Measurements from ENCODE around the gene CBL. TPM values are rescaled to one million over a fixed set of nuclear protein-coding genes. Genes with fewer than 3 reads are reported as not detected.
A peak's percentile ranks its signal among the peaks of the same experiment; 100 is the strongest.

CBL gene
- total and polyA plus RNA-seq, 10 of the 15 experiments (the other 5 are each of a cell fraction or from before 2014, with no cell fraction given) = 3.9 to 27.1 (median 9.5) TPM

GRCh38 chr11:119195680-119196079 is 10.5 kb upstream of the CBL start (continued):
- TF ChIP-seq ZBTB4 (CRISPR knock-in tag; IDR thresholded peaks at IDR 0.05) (no peak), SP1 (IDR thresholded peaks at IDR 0.05; ENCODE audit: low read depth, low read length) (peak; percentile 61), BCL11A (IDR thresholded peaks at IDR 0.05; ENCODE audit: low read depth, low read length) (no peak), NR2C2 (IDR thresholded peaks at IDR 0.05; ENCODE audit: borderline replicate concordance, control insufficient read depth, insufficient read length, low read depth) (no peak), PKNOX1 (IDR thresholded peaks at IDR 0.05) (peak; percentile 95), SPI1 (IDR thresholded peaks at IDR 0.05; ENCODE audit: borderline replicate concordance, insufficient read depth, low read depth, low read length) (no peak), SRF (IDR thresholded peaks at IDR 0.05; ENCODE audit: low read depth in 2 of 2, low read length in 2 of 2) (no peak), CHD1 (IDR thresholded peaks at IDR 0.05; ENCODE audit: low read depth, low read length) (no peak), CBX3 (IDR thresholded peaks at IDR 0.05; ENCODE audit: borderline replicate concordance, low read depth) (no peak), CBX5 (IDR thresholded peaks at IDR 0.05; ENCODE audit: low read depth) (no peak), PAX5 (IDR thresholded peaks at IDR 0.05; ENCODE audit: borderline replicate concordance, low read depth, low read length) (no peak), NFYB (IDR thresholded peaks at IDR 0.05; ENCODE audit: insufficient read depth, low read depth, low read length) (0 out of 2 replicates have a peak, but pooled peaks have one; percentile 42), RBBP5 (conservative IDR thresholded peaks at IDR 0.05) (no peak), TCF7 (IDR thresholded peaks at IDR 0.05; ENCODE audit: borderline replicate concordance) (no peak), MTA3 (IDR thresholded peaks at IDR 0.05; ENCODE audit: borderline replicate concordance, low read length) (no peak), LARP7 (IDR thresholded peaks at IDR 0.05) (no peak), CHD2 (IDR thresholded peaks at IDR 0.05; ENCODE audit: borderline replicate concordance, low read depth, low read length) (no peak), EGR1 (IDR thresholded peaks at IDR 0.05; ENCODE audit: borderline replicate concordance in 1 of 2, low read depth in 2 of 2, low read length in 2 of 2) (no peak), NFYA (IDR thresholded peaks at IDR 0.05; ENCODE audit: borderline replicate concordance, low read depth, low read length) (no peak), IRF3 (IDR thresholded peaks at IDR 0.05) (no peak), IKZF1 (conservative IDR thresholded peaks at IDR 0.05) (no peak), HDAC2 (IDR thresholded peaks at IDR 0.05) (no peak), KDM1A (IDR thresholded peaks at IDR 0.05; ENCODE audit: borderline replicate concordance) (no peak), ATF2 (IDR thresholded peaks at IDR 0.05; ENCODE audit: low read length) (no peak), ETV6 (conservative IDR thresholded peaks at IDR 0.05 in 1 of 2, IDR thresholded peaks at IDR 0.05 in 1 of 2; ENCODE audit: borderline replicate concordance in 1 of 2, low read depth in 1 of 2) (no peak)

All from GM12878 (cell line).